ENCODE data around the gene HOXA9. TPM values are rescaled to one million over a fixed set of nuclear protein-coding genes. Genes with fewer than 3 reads are reported as not detected.

Gene HOXA9
- total and polyA plus RNA-seq, 2 of the 4 experiments (the other 2 are of a cell fraction): 0.18 to 0.32 TPM

GRCh38 chr7:27131390-27131819, 33.9 kb downstream of the HOXA9 start:
- in situ Hi-C loops (cut with MboI; ENCODE audit: low sequenced_read_pairs) (no loop called here), intact Hi-C loops (cut with micrococcal nuclease) (loop anchor here (5.0 kb wide), 1 partner anchor 99 kb away; no protein-coding TSS in a partner anchor), dilution Hi-C loops (cut with HindIII; ENCODE audit: low sequenced_read_pairs, unreplicated experiment) (no loop called here)
- peak overlapping the region; percentile 77 for H3K27ac ChIP-seq (ENCODE audit: insufficient read depth, low read length)
- 19% methylated on average over 3 of the region's 12 CpGs; no CpG with 5 or more reads in 1 of the 2 experiments for WGBS, 2 experiments (ENCODE audit: extremely low coverage in 2 of 2, insufficient read length in 1 of 2)
- ATAC-seq (ENCODE audit: low read depth) (no peak), DNase-seq (no peak)
- H2BK15ac ChIP-seq (ENCODE audit: low read depth, low read length): peak overlapping the region; percentile 58; the same call in 2 of the 3 replicates
- no TSS peak for BruUV-seq (replicated peaks)
- H3K18ac ChIP-seq (ENCODE audit: low read depth, low read length): peak overlapping the region; percentile 59
- H3K79me1 ChIP-seq (ENCODE audit: low read depth in 1 of 2, low read length in 2 of 2): peaks cover 24 to 41% of the 10 kb centered on the region in 2 experiments
- no peaks in the 10 kb centered on the region for H3K27me3 ChIP-seq (ENCODE audit: control insufficient read depth, insufficient read depth, low read length)
- peak overlapping the region; percentile 81 for H3K4ac ChIP-seq (ENCODE audit: low read depth, low read length)
- ChIA-PET CTCF (interaction anchor here (1.2 to 1.8 kb wide), 5 partner anchors 10 to 444 kb away, joined by 3 to 5 read pairs (median 4); no protein-coding TSS in a partner anchor), POLR2A (ENCODE audit: unreplicated experiment) (interaction anchor here (0.8 to 1.1 kb wide), 3 partner anchors 10 to 274 kb away, joined by 3 read pairs; no protein-coding TSS in a partner anchor)
- H3K36me3 ChIP-seq (ENCODE audit: control insufficient read depth, insufficient read depth, low read length): peaks cover 3% of the 10 kb centered on the region; the same call in 1 of the 2 replicates
- H2AFZ ChIP-seq (replicated peaks; ENCODE audit: low read length, poor library complexity): peak overlapping the region; percentile 93
- H4K20me1 ChIP-seq (ENCODE audit: insufficient read depth, low read length): no peaks in the 10 kb centered on the region
- peak overlapping the region; percentile 92 for H3K9ac ChIP-seq (ENCODE audit: low read depth, low read length)
- peak overlapping the region; percentile 100 for H3K4me2 ChIP-seq (ENCODE audit: low read depth, low read length)
- peak overlapping the region; percentile 62 for H2AK9ac ChIP-seq (replicated peaks; ENCODE audit: low read depth, low read length, poor library complexity)
- no peak overlapping the region; the same call in 1 of the 2 replicates for H2BK20ac ChIP-seq (ENCODE audit: low read depth, low read length)
- H4K91ac ChIP-seq (ENCODE audit: insufficient read depth, low read depth, low read length): peak overlapping the region; percentile 89
- no peaks in the 10 kb centered on the region for H3K9me3 ChIP-seq (ENCODE audit: control insufficient read depth, insufficient read depth, low read length)
- TF ChIP-seq POLR2A (IDR thresholded peaks at IDR 0.05; ENCODE audit: low read depth, low read length) (no peak), CHD1 (IDR thresholded peaks at IDR 0.05; ENCODE audit: low read depth, low read length) (no peak), RFX5 (IDR thresholded peaks at IDR 0.05; ENCODE audit: low read depth, low read length) (no peak), NFE2L2 (IDR thresholded peaks at IDR 0.05; ENCODE audit: low read depth, low read length) (no peak), BHLHE40 (IDR thresholded peaks at IDR 0.05; ENCODE audit: low read depth, low read length) (no peak), RCOR1 (IDR thresholded peaks at IDR 0.05; ENCODE audit: insufficient replicate concordance, low read length) (no peak), RAD21 (IDR thresholded peaks at IDR 0.05; ENCODE audit: low read length) (no peak), USF2 (IDR thresholded peaks at IDR 0.05; ENCODE audit: low read depth, low read length) (no peak), SMC3 (IDR thresholded peaks at IDR 0.05; ENCODE audit: low read depth, low read length) (no peak), ELK1 (IDR thresholded peaks at IDR 0.05; ENCODE audit: borderline replicate concordance, low read depth, low read length) (no peak), FOS (IDR thresholded peaks at IDR 0.05; ENCODE audit: low read depth, low read length) (no peak), MAZ (IDR thresholded peaks at IDR 0.05; ENCODE audit: borderline replicate concordance, low read depth, low read length) (no peak), CEBPB (IDR thresholded peaks at IDR 0.05; ENCODE audit: low read depth, low read length) (no peak), CTCF (conservative IDR thresholded peaks at IDR 0.05; ENCODE audit: low read depth, low read length) (no peak), MXI1 (IDR thresholded peaks at IDR 0.05; ENCODE audit: borderline replicate concordance, low read depth, low read length) (no peak), MAFK (IDR thresholded peaks at IDR 0.05; ENCODE audit: low read depth, low read length) (no peak)
- H2BK5ac ChIP-seq (ENCODE audit: low read depth, low read length, poor library complexity, severe bottlenecking): peak overlapping the region; percentile 43
- peaks cover 11% of the 10 kb centered on the region for H3K9me1 ChIP-seq (ENCODE audit: insufficient read depth, low read length)
- H3K14ac ChIP-seq (replicated peaks; ENCODE audit: low read depth, low read length): peak overlapping the region; percentile 65
- peak overlapping the region; percentile 92 to 98 for H4K8ac ChIP-seq (ENCODE audit: low read depth in 2 of 2, low read length in 2 of 2)
- peak overlapping the region; percentile 58 for H3K56ac ChIP-seq (ENCODE audit: extremely low read depth, insufficient read depth, low read length)
- H3K23ac ChIP-seq (ENCODE audit: low read depth, low read length): peak overlapping the region; percentile 75
- peak overlapping the region; percentile 66 for H2BK120ac ChIP-seq (ENCODE audit: low read depth, low read length)
- H2AK5ac ChIP-seq (ENCODE audit: low read depth, low read length): peak overlapping the region; percentile 83
- H3K4me1 ChIP-seq (ENCODE audit: control insufficient read depth, insufficient read depth, low read length): peaks cover 25% of the 10 kb centered on the region
- H3K4me3 ChIP-seq (ENCODE audit: insufficient read depth, low read depth, low read length): peak overlapping the region; percentile 61
- H4K5ac ChIP-seq (ENCODE audit: low read depth, low read length): peak overlapping the region; percentile 100

Measured in IMR-90 (cell line).